Neural cell (in vitro differentiated cells): ENCODE measurements around the gene UBFD1. TPM values are rescaled to one million over a fixed set of nuclear protein-coding genes. Genes with fewer than 3 reads are reported as not detected.

ENCODE experiments used
- H2AFZ ChIP-seq: fragments of 200-600, 300-800 bp; sonication (generic), shearing (Covaris generic); 2 replicates; pipeline ENCODE4 v1.6.0; 2014; ENCODE audit warnings: low read depth, mild to moderate bottlenecking, antibody characterized with exemption, low read length, moderate library complexity
- H3F3A ChIP-seq: fragments of 200-600 bp; shearing (Covaris generic); 2 replicates; pipeline ENCODE4 v1.6.1; 2016; ENCODE audit warnings: mild to moderate bottlenecking, moderate library complexity, mixed read lengths, antibody characterized with exemption, low read length; ENCODE audit not compliant: insufficient read depth, poor library complexity, severe bottlenecking
- H3K27ac ChIP-seq: fragments of 200-600, 300-800 bp; sonication (generic), shearing (Covaris generic); 2 replicates; pipeline ENCODE4 v1.5.1; 2014; ENCODE audit warnings: mild to moderate bottlenecking, low read length, moderate library complexity
- H3K27me3 ChIP-seq: fragments of 300-800, 200-600 bp; sonication (generic), shearing (Covaris generic); 2 replicates; pipeline ENCODE4 v1.6.0; 2014; ENCODE audit warnings: mild to moderate bottlenecking, low read depth, low read length, moderate library complexity; ENCODE audit not compliant: insufficient read depth
- H3K36me3 ChIP-seq: fragments of 300-800, 200-600 bp; sonication (generic), shearing (Covaris generic); 2 replicates; pipeline ENCODE4 v1.5.1; 2014; ENCODE audit warnings: mild to moderate bottlenecking, antibody characterized with exemption, low read length, moderate library complexity; ENCODE audit not compliant: insufficient read depth
- H3K4me2 ChIP-seq: fragments of 300-800, 200-600 bp; sonication (generic), shearing (Covaris generic); 2 replicates; pipeline ENCODE4 v1.6.0; 2014; ENCODE audit warnings: mild to moderate bottlenecking, low read length
- H3K4me3 ChIP-seq: fragments of 300-800, 200-600 bp; sonication (generic), shearing (Covaris generic); 2 replicates; pipeline ENCODE4 v1.5.1; 2014; ENCODE audit warnings: mild to moderate bottlenecking, low read length, moderate library complexity
- H3K79me2 ChIP-seq: fragments of 200-600 bp; shearing (Covaris generic); replicated peaks from 2 replicates; pipeline ENCODE4 v1.6.0; 2014; ENCODE audit warnings: mild to moderate bottlenecking, low read length, moderate library complexity; ENCODE audit not compliant: insufficient read depth
- H3K9ac ChIP-seq: fragments of 300-800, 200-600 bp; sonication (generic), shearing (Covaris generic); 2 replicates; pipeline ENCODE4 v1.6.1; 2016; ENCODE audit warnings: mild to moderate bottlenecking, low read length, mixed read lengths
- H3K9me2 ChIP-seq: fragments of 200-600 bp; shearing (Covaris generic); 2 replicates; pipeline ENCODE4 v1.6.1; 2016; ENCODE audit warnings: mild to moderate bottlenecking, low read length, mixed read lengths; ENCODE audit not compliant: insufficient read depth
- H3K9me3 ChIP-seq: fragments of 200-600, 300-800 bp; sonication (generic), shearing (Covaris generic); 2 replicates; pipeline ENCODE4 v1.6.1; 2016; ENCODE audit warnings: mild to moderate bottlenecking, mixed run types, low read length, moderate library complexity, mixed read lengths
- H4K20me1 ChIP-seq: fragments of 200-600 bp; shearing (Covaris generic); 2 replicates; pipeline ENCODE4 v1.6.1; 2016; ENCODE audit warnings: mild to moderate bottlenecking, mixed run types; ENCODE audit not compliant: insufficient read depth
- EP300 ChIP-seq: fragments of 450-650 bp; conservative IDR thresholded peaks from 2 replicates; pipeline ENCODE4 v1.6.1; 2014; ENCODE audit warnings: antibody characterized with exemption, mild to moderate bottlenecking, moderate library complexity; ENCODE audit not compliant: poor library complexity, severe bottlenecking
- EZH2 ChIP-seq: fragments of 200-600, 300-800 bp; shearing (Covaris generic), sonication (generic); IDR thresholded peaks from 2 replicates; pipeline ENCODE4 v1.6.1; 2014; ENCODE audit warnings: antibody characterized with exemption, low read length, borderline replicate concordance, mild to moderate bottlenecking; ENCODE audit not compliant: insufficient read depth, poor library complexity, severe bottlenecking
- MXI1 ChIP-seq: fragments of 450-650 bp; conservative IDR thresholded peaks from 2 replicates; pipeline ENCODE4 v1.6.1; 2014; ENCODE audit warnings: antibody characterized with exemption, mild to moderate bottlenecking; ENCODE audit not compliant: poor library complexity, severe bottlenecking
- POLR2AphosphoS5 ChIP-seq: IDR thresholded peaks from 2 replicates; pipeline ENCODE4 v1.6.1; 2012
- RAD21 ChIP-seq: fragments of 450-650 bp; conservative IDR thresholded peaks from 2 replicates; pipeline ENCODE4 v1.6.1; 2014; ENCODE audit warnings: antibody characterized with exemption, mild to moderate bottlenecking, moderate library complexity
- SMC3 ChIP-seq: fragments of 450-650 bp; conservative IDR thresholded peaks from 2 replicates; pipeline ENCODE4 v1.6.1; 2014; ENCODE audit warnings: antibody characterized with exemption, mild to moderate bottlenecking, moderate library complexity; ENCODE audit not compliant: poor library complexity
- TAF1 ChIP-seq: IDR thresholded peaks from 2 replicates; pipeline ENCODE4 v1.6.1; 2012; ENCODE audit warnings: low read depth
- polyA plus RNA-seq: library from polyadenylated mRNA; depleted of rRNA; stranded (reverse); fragments of >200 nt; gene quantifications from 2 replicates; pipeline ENCODE4 v1.2.3, GENCODE V29; 2014
- TF ChIP-seq, protein P1 (sequence below): fragments of 450-650 bp; IDR thresholded peaks from 2 replicates; pipeline ENCODE4 v1.5.1; 2014; ENCODE audit warnings: antibody characterized with exemption, mild to moderate bottlenecking, moderate library complexity; ENCODE audit not compliant: poor library complexity, severe bottlenecking
- TF ChIP-seq, protein P2 (sequence below): IDR thresholded peaks from 2 replicates; pipeline ENCODE4 v1.6.1; 2012; ENCODE audit warnings: borderline replicate concordance

UBFD1 gene
- polyA plus RNA-seq, 1 donor from 2014 or later: 94.3 TPM

DNA sequence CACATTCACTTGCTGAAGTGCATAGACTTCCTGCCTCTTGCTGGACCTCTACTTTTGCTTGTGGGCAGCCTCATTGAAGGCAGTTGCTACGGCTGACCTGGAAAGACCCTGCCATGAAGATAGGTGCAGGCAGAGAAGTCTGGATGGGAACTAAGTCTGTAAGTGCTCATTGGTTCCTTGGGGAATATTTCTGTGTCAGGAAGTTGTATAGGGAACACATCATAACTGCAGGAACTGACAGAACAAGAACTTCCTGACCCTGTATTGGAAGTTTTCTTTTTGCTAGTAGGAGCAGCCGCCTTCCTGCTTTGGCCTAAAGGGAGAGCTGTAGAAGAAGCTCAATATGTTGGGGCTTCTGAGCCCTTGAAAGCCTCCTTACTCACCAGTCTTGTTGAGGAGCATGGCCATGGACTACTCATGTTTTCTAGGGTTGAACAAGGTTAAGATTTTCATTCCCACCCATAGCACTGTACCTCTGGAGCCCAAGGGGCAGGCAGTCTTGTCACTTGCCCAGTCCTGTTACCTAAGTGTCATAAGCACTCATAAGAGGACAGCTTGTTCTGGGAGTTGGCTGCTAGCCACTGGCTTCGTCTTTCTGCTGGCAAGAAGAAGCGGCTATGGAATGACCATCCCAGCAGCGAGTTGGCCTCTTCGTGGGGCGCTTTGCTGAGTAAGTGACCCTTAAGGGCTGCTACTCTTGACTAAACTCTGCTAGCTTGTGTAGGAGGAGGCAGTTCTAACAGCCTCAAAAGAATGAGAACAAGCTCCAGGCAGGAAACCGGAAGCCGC is 7.2 kb downstream of the UBFD1 start:
- no peaks in the 10 kb centered on the region for H3F3A ChIP-seq
- peaks cover 9% of the 10 kb centered on the region for H3K79me2 ChIP-seq
- H3K9me2 ChIP-seq: no peaks in the 10 kb centered on the region
- no peaks in the 10 kb centered on the region for H3K27me3 ChIP-seq
- no peak overlapping the region for H2AFZ ChIP-seq
- no peak for TF ChIP-seq TAF1
- TF ChIP-seq, protein P1, sequence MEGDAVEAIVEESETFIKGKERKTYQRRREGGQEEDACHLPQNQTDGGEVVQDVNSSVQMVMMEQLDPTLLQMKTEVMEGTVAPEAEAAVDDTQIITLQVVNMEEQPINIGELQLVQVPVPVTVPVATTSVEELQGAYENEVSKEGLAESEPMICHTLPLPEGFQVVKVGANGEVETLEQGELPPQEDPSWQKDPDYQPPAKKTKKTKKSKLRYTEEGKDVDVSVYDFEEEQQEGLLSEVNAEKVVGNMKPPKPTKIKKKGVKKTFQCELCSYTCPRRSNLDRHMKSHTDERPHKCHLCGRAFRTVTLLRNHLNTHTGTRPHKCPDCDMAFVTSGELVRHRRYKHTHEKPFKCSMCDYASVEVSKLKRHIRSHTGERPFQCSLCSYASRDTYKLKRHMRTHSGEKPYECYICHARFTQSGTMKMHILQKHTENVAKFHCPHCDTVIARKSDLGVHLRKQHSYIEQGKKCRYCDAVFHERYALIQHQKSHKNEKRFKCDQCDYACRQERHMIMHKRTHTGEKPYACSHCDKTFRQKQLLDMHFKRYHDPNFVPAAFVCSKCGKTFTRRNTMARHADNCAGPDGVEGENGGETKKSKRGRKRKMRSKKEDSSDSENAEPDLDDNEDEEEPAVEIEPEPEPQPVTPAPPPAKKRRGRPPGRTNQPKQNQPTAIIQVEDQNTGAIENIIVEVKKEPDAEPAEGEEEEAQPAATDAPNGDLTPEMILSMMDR: no peak
- TF ChIP-seq, protein P2, sequence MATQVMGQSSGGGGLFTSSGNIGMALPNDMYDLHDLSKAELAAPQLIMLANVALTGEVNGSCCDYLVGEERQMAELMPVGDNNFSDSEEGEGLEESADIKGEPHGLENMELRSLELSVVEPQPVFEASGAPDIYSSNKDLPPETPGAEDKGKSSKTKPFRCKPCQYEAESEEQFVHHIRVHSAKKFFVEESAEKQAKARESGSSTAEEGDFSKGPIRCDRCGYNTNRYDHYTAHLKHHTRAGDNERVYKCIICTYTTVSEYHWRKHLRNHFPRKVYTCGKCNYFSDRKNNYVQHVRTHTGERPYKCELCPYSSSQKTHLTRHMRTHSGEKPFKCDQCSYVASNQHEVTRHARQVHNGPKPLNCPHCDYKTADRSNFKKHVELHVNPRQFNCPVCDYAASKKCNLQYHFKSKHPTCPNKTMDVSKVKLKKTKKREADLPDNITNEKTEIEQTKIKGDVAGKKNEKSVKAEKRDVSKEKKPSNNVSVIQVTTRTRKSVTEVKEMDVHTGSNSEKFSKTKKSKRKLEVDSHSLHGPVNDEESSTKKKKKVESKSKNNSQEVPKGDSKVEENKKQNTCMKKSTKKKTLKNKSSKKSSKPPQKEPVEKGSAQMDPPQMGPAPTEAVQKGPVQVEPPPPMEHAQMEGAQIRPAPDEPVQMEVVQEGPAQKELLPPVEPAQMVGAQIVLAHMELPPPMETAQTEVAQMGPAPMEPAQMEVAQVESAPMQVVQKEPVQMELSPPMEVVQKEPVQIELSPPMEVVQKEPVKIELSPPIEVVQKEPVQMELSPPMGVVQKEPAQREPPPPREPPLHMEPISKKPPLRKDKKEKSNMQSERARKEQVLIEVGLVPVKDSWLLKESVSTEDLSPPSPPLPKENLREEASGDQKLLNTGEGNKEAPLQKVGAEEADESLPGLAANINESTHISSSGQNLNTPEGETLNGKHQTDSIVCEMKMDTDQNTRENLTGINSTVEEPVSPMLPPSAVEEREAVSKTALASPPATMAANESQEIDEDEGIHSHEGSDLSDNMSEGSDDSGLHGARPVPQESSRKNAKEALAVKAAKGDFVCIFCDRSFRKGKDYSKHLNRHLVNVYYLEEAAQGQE: no peak
- no peak for TF ChIP-seq EZH2
- TF ChIP-seq EP300: no peak
- no peak for TF ChIP-seq RAD21
- TF ChIP-seq MXI1: no peak
- TF ChIP-seq SMC3: no peak
- no peak for TF ChIP-seq POLR2AphosphoS5
- no peaks in the 10 kb centered on the region for H3K9me3 ChIP-seq
- H3K4me2 ChIP-seq: no peak overlapping the region
- H4K20me1 ChIP-seq: no peaks in the 10 kb centered on the region
- H3K27ac ChIP-seq: no peak overlapping the region
- H3K4me3 ChIP-seq: no peak overlapping the region
- no peaks in the 10 kb centered on the region for H3K36me3 ChIP-seq
- no peak overlapping the region for H3K9ac ChIP-seq

DNA sequence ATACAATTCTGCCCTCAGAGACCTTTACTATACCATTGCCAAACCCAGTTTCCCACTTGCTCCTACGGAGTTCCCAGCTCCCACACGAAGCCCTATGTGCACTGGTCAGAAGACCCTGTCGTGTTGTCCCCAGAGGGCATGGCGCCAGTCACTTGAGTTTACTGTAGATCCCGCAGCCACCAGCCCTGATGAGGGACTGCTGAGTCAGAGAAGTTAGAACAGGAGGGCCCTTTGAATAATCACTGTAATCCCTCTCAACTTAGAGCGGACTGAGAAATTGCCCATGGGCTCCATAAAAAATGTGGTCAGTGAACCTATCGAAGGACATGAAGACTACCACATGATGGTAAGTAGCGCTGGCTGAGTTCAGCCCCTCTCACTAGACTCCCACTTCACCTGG is 9.2 kb downstream of the UBFD1 start:
- Histone ChIP-seq H3K27ac (no peak overlapping the region), H3K36me3 (no peaks in the 10 kb centered on the region), H3K4me2 (no peak overlapping the region), H3K27me3 (no peaks in the 10 kb centered on the region), H4K20me1 (no peaks in the 10 kb centered on the region), H3K9me2 (no peaks in the 10 kb centered on the region), H3F3A (no peaks in the 10 kb centered on the region), H3K79me2 (no peaks in the 10 kb centered on the region), H3K9ac (no peak overlapping the region), H2AFZ (no peak overlapping the region), H3K4me3 (no peak overlapping the region), H3K9me3 (no peaks in the 10 kb centered on the region)
- TF ChIP-seq, protein P2: no peak
